ENCODE results near the gene FBXL3. TPM values are rescaled to one million over a fixed set of nuclear protein-coding genes. Genes with fewer than 3 reads are reported as not detected.
A peak's percentile ranks its signal among the peaks of the same experiment; 100 is the strongest.

FBXL3 gene
- total RNA-seq = 10 to 100 TPM; 45.5 to 94.4 (median 56.3) TPM
- polyA plus RNA-seq = 10 to 100 TPM; 38.0 to 46.1 TPM
- long read RNA-seq, donor 1, partial matches to known transcripts = 1 of 10 reads
- long read RNA-seq, donor 1, other reads (novel, unspliced or antisense) = 9 of 10 reads
- long read RNA-seq, donor 2, transcript FBXL3-201 (5 exons, 3,503 nt) = major isoform, 32 of 70 reads
- long read RNA-seq, donor 2, partial matches to known transcripts = 8 of 70 reads
- long read RNA-seq, donor 2, other reads (novel, unspliced or antisense) = 30 of 70 reads
- long read RNA-seq, donor 3, transcript FBXL3-201 (5 exons, 3,503 nt) = major isoform, 96 of 122 reads
- long read RNA-seq, donor 3, partial matches to known transcripts = 0 of 122 reads
- long read RNA-seq, donor 3, other reads (novel, unspliced or antisense) = 22 of 122 reads

- H3K36me3 ChIP-seq = no peaks in the 10 kb centered on the region
- H3K4me3 ChIP-seq = peak within 1 kb of the TSS; percentile 70
- no peaks in the 10 kb centered on the region for H3K9me3 ChIP-seq
- H3K27ac ChIP-seq = peak within 1 kb of the TSS; percentile 99 to 100
- intact Hi-C loops (cut with DNase I) = loop anchor here in 2 of 4 donors (5.0 to 10.0 kb wide), 2 partner anchors 35 to 298 kb away; partner anchors contain the start of genes CLN5 (in 1 of the 2) and MYCBP2 (in 1 of the 2)
- TF ChIP-seq CTCF (IDR thresholded peaks at IDR 0.05) = no peak
- TF ChIP-seq POLR2A (IDR thresholded peaks at IDR 0.05) = peak; percentile 87
- TF ChIP-seq EP300 (IDR thresholded peaks at IDR 0.05) = no peak
- peaks cover 9% of the 10 kb centered on the region for H3K4me1 ChIP-seq (ENCODE audit: insufficient read depth)
- WGBS, 3 donors = 0 to 1% (median 0%) methylated on average over 50 to 74 of the region's 74 CpGs
- no peaks in the 10 kb centered on the region for H3K27me3 ChIP-seq
- DNase-seq = peak; percentile 85 to 90 (median 88)
Measured at GRCh38 chr13:77026861-77027621, at the start of gene FBXL3. Gene FBXL3 (minus strand): TSS chr13:77027159. CDS start chr13:77021860, 5,299 bp downstream.

- Histone ChIP-seq H3K36me3 (no peaks in the 10 kb centered on the region), H3K4me1 (ENCODE audit: insufficient read depth) (no peaks in the 10 kb centered on the region), H3K4me3 (no peak overlapping the region), H3K27ac (no peak overlapping the region), H3K27me3 (no peaks in the 10 kb centered on the region), H3K9me3 (no peaks in the 10 kb centered on the region)
- no peak for DNase-seq
- TF ChIP-seq POLR2A (IDR thresholded peaks at IDR 0.05) (no peak), CTCF (IDR thresholded peaks at IDR 0.05) (no peak), EP300 (IDR thresholded peaks at IDR 0.05) (no peak)
- intact Hi-C loops (cut with DNase I) = no loop called here
- WGBS, 3 donors = 93 to 99% (median 93%) methylated on average over 2 of the region's 2 CpGs
Measured at GRCh38 chr13:77067519-77067918, 40.6 kb upstream of the FBXL3 start.

- no peak for TF ChIP-seq EP300 (IDR thresholded peaks at IDR 0.05)
- TF ChIP-seq POLR2A (IDR thresholded peaks at IDR 0.05) = no peak
- TF ChIP-seq CTCF (IDR thresholded peaks at IDR 0.05) = no peak
- Histone ChIP-seq H3K36me3 (no peaks in the 10 kb centered on the region), H3K9me3 (no peaks in the 10 kb centered on the region), H3K27me3 (no peaks in the 10 kb centered on the region), H3K27ac (no peak overlapping the region), H3K4me3 (no peak overlapping the region), H3K4me1 (ENCODE audit: insufficient read depth) (no peaks in the 10 kb centered on the region)
- intact Hi-C loops (cut with DNase I) = no loop called here
- no peak for DNase-seq
- WGBS, 3 donors = 82 to 87% (median 84%) methylated on average over 5 of the region's 5 CpGs
Measured at GRCh38 chr13:77065461-77066147, 38.6 kb upstream of the FBXL3 start.

GRCh38 chr13:77062097-77062496, 35.1 kb upstream of the FBXL3 start:
- H3K36me3 ChIP-seq = no peaks in the 10 kb centered on the region
- no peak for TF ChIP-seq POLR2A (IDR thresholded peaks at IDR 0.05)
- no peak for TF ChIP-seq CTCF (IDR thresholded peaks at IDR 0.05)
- TF ChIP-seq EP300 (IDR thresholded peaks at IDR 0.05) = no peak
- no peaks in the 10 kb centered on the region for H3K4me1 ChIP-seq (ENCODE audit: insufficient read depth)
- DNase-seq = no peak
- WGBS, 3 donors = 95 to 97% (median 96%) methylated on average over 1 of the region's 1 CpG
- H3K4me3 ChIP-seq = no peak overlapping the region
- H3K27ac ChIP-seq = no peak overlapping the region
- H3K27me3 ChIP-seq = no peaks in the 10 kb centered on the region
- no peaks in the 10 kb centered on the region for H3K9me3 ChIP-seq
- intact Hi-C loops (cut with DNase I) = no loop called here

All from ovary (tissue), 10 donors.